ENCODE results near the gene INSIG1.

DNA sequence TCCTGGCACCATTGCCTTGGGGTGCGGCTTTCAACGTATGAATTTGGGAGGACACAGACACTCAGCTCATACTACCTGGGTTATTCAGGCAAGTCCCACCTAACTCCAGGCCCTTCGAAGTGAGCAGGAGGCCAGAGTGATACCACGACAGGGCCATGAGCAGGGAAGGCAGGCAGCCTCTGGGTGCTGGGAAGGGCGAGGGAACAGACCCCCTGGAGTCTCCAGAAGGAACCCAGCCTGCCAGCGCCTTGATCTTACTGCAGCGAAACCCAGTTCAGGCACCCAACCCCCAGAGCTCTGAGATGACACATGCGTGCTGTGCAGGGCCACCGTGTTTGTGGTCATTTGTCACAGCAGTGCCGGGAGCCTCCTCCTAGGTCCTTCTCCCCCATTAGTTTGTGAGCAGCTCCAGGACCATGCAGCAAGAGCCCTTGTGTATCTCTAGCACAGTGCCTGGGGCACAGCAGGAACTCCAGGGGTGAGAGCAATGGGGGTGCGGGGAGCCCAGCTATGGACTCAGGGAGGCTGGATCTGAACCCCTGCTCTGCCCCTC, 7.7 kb upstream of the INSIG1 start:
- no peak for TF ChIP-seq EZH2 (IDR thresholded peaks at IDR 0.05; ENCODE audit: borderline replicate concordance, low read depth, low read length, severe bottlenecking)
- TF ChIP-seq, protein P1, sequence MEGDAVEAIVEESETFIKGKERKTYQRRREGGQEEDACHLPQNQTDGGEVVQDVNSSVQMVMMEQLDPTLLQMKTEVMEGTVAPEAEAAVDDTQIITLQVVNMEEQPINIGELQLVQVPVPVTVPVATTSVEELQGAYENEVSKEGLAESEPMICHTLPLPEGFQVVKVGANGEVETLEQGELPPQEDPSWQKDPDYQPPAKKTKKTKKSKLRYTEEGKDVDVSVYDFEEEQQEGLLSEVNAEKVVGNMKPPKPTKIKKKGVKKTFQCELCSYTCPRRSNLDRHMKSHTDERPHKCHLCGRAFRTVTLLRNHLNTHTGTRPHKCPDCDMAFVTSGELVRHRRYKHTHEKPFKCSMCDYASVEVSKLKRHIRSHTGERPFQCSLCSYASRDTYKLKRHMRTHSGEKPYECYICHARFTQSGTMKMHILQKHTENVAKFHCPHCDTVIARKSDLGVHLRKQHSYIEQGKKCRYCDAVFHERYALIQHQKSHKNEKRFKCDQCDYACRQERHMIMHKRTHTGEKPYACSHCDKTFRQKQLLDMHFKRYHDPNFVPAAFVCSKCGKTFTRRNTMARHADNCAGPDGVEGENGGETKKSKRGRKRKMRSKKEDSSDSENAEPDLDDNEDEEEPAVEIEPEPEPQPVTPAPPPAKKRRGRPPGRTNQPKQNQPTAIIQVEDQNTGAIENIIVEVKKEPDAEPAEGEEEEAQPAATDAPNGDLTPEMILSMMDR (IDR thresholded peaks at IDR 0.05; ENCODE audit: borderline replicate concordance, extremely low read depth, low read length, poor library complexity, severe bottlenecking), result no peak

Measured in DND-41 (cell line).